ENCODE measurements around the gene ARHGEF19. TPM values are rescaled to one million over a fixed set of nuclear protein-coding genes. Genes with fewer than 3 reads are reported as not detected.

ARHGEF19 gene
- total and polyA plus RNA-seq, 2 of the 13 experiments (the other 11 are each of a cell fraction or from before 2014, with no cell fraction given): 1.7 to 1.8 TPM

DNA sequence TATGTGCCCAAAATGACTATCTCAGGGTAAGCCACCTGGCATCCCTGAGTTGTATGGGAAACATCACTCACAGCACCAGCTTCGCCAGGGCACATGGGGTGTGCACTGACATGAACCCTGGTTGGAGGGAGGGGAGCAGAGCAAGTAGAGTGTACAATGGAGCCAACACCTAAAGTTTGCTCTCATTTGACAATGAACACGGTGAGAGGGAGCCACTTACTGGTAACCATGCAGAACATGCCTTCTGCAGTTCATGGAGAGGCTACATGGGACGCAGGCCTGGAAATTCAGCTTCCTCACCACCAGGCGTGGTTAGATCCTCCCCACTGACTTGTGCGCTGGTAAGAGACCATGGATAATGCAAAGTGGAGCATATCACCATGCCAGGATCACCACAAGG, 34.5 kb upstream of the ARHGEF19 start (continued):
- TF ChIP-seq, protein P1, sequence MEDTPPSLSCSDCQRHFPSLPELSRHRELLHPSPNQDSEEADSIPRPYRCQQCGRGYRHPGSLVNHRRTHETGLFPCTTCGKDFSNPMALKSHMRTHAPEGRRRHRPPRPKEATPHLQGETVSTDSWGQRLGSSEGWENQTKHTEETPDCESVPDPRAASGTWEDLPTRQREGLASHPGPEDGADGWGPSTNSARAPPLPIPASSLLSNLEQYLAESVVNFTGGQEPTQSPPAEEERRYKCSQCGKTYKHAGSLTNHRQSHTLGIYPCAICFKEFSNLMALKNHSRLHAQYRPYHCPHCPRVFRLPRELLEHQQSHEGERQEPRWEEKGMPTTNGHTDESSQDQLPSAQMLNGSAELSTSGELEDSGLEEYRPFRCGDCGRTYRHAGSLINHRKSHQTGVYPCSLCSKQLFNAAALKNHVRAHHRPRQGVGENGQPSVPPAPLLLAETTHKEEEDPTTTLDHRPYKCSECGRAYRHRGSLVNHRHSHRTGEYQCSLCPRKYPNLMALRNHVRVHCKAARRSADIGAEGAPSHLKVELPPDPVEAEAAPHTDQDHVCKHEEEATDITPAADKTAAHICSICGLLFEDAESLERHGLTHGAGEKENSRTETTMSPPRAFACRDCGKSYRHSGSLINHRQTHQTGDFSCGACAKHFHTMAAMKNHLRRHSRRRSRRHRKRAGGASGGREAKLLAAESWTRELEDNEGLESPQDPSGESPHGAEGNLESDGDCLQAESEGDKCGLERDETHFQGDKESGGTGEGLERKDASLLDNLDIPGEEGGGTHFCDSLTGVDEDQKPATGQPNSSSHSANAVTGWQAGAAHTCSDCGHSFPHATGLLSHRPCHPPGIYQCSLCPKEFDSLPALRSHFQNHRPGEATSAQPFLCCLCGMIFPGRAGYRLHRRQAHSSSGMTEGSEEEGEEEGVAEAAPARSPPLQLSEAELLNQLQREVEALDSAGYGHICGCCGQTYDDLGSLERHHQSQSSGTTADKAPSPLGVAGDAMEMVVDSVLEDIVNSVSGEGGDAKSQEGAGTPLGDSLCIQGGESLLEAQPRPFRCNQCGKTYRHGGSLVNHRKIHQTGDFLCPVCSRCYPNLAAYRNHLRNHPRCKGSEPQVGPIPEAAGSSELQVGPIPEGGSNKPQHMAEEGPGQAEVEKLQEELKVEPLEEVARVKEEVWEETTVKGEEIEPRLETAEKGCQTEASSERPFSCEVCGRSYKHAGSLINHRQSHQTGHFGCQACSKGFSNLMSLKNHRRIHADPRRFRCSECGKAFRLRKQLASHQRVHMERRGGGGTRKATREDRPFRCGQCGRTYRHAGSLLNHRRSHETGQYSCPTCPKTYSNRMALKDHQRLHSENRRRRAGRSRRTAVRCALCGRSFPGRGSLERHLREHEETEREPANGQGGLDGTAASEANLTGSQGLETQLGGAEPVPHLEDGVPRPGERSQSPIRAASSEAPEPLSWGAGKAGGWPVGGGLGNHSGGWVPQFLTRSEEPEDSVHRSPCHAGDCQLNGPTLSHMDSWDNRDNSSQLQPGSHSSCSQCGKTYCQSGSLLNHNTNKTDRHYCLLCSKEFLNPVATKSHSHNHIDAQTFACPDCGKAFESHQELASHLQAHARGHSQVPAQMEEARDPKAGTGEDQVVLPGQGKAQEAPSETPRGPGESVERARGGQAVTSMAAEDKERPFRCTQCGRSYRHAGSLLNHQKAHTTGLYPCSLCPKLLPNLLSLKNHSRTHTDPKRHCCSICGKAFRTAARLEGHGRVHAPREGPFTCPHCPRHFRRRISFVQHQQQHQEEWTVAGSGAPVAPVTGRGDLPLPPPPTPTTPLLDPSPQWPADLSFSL (CRISPR knock-in tag; IDR thresholded peaks at IDR 0.05): no peak
- TF ChIP-seq ESRRA (CRISPR knock-in tag; IDR thresholded peaks at IDR 0.05; ENCODE audit: low read depth) (no peak), TMF1 (CRISPR knock-in tag; IDR thresholded peaks at IDR 0.05; ENCODE audit: low read depth) (no peak), ZMAT3 (CRISPR knock-in tag; conservative IDR thresholded peaks at IDR 0.05) (no peak)
- TF ChIP-seq, protein P2, sequence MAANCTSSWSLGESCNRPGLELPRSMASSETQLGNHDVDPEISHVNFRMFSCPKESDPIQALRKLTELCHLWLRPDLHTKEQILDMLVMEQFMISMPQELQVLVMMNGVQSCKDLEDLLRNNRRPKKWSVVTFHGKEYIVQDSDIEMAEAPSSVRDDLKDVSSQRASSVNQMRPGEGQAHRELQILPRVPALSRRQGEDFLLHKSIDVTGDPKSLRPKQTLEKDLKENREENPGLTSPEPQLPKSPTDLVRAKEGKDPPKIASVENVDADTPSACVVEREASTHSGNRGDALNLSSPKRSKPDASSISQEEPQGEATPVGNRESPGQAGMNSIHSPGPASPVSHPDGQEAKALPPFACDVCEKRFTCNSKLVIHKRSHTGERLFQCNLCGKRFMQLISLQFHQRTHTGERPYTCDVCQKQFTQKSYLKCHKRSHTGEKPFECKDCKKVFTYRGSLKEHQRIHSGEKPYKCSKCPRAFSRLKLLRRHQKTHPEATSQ (CRISPR knock-in tag; IDR thresholded peaks at IDR 0.05; ENCODE audit: borderline replicate concordance): no peak
- TF ChIP-seq, protein P3, sequence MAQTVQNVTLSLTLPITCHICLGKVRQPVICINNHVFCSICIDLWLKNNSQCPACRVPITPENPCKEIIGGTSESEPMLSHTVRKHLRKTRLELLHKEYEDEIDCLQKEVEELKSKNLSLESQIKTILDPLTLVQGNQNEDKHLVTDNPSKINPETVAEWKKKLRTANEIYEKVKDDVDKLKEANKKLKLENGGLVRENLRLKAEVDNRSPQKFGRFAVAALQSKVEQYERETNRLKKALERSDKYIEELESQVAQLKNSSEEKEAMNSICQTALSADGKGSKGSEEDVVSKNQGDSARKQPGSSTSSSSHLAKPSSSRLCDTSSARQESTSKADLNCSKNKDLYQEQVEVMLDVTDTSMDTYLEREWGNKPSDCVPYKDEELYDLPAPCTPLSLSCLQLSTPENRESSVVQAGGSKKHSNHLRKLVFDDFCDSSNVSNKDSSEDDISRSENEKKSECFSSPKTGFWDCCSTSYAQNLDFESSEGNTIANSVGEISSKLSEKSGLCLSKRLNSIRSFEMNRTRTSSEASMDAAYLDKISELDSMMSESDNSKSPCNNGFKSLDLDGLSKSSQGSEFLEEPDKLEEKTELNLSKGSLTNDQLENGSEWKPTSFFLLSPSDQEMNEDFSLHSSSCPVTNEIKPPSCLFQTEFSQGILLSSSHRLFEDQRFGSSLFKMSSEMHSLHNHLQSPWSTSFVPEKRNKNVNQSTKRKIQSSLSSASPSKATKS (CRISPR knock-in tag; IDR thresholded peaks at IDR 0.05): no peak

Data from HepG2 (cell line).